ENCODE measurements around the gene PAK5. TPM values are rescaled to one million over a fixed set of nuclear protein-coding genes. Genes with fewer than 3 reads are reported as not detected.

PAK5 gene
- total RNA-seq, 1 experiment from 2014 or later = not detected

DNA sequence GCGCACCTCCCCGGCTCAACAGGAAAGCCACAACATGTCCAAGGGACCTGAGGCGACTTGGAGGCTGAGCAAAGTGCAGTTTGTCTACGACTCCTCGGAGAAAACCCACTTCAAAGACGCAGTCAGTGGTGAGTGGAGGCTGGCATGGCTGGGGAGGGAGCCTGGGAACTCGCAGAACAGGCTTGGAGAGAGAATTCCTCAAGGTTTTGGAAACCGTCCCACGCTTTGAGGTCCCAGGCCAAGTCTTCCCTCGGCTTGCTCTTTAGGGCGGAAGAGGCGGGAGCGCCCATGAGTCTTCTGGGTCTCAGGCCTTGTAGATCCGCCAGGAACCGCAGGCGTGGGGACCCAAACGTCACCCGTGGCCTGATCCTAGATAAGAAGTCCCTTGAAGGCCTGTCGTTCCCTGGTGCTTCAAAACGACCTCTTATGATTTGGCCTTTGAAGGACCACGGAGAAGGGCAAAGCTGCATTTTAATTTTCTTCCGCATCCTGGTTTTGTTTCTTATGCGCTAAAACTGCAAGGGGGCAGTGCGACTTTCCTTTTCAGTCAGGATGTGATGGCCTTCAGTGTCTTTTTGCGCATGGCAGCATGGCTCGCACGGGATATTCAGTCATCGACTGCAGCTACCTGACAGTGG, 322.5 kb downstream of the PAK5 start:
- no peak overlapping the region for H2AFZ ChIP-seq (ENCODE audit: low read length)
- H3K9me2 ChIP-seq (replicated peaks; ENCODE audit: insufficient read depth, low read length) = no peaks in the 10 kb centered on the region
- no peak overlapping the region for H3K27ac ChIP-seq (ENCODE audit: low read length)
- H3K4me1 ChIP-seq (ENCODE audit: low read length) = no peaks in the 10 kb centered on the region
- H3K4me2 ChIP-seq (ENCODE audit: low read depth, low read length, poor library complexity, severe bottlenecking) = no peak overlapping the region
- no peaks in the 10 kb centered on the region for H3K79me2 ChIP-seq (ENCODE audit: low read length)
- no peaks in the 10 kb centered on the region for H3K27me3 ChIP-seq (ENCODE audit: low read length)
- no peaks in the 10 kb centered on the region for H3K9me3 ChIP-seq (ENCODE audit: low read length)
- no peak for DNase-seq
- H3K4me3 ChIP-seq (ENCODE audit: low read length) = no peak overlapping the region
- H3K36me3 ChIP-seq (ENCODE audit: insufficient read depth, low read length) = no peaks in the 10 kb centered on the region
- H3K9ac ChIP-seq (ENCODE audit: low read length) = no peak overlapping the region
- no peaks in the 10 kb centered on the region for H4K20me1 ChIP-seq (ENCODE audit: insufficient read depth, low read depth, low read length)

DNA sequence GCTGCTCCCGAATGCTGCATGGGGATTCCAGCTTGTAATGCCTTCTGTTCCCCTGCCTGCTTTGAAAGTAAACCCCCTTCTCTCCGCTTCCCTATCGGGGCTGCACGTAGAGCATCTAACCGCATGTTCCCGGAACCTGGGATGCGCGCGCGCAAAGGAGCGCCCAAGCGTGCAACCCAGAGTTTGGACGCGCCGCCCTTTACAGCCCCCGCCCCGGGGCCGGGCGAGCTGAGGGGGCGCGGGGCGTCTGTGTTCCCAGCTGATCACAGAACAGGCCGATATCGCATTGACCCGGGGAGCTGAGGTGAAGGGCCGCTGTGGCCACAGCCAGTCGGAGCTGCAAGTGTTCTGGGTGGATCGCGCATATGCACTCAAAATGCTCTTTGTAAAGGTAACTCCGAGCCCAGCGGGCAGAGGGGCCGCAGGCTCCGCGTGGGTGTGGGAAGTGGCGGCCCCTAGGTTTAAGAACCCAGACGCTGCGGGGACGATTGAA, 323.1 kb downstream of the PAK5 start:
- Histone ChIP-seq H3K9me3 (ENCODE audit: low read length) (no peaks in the 10 kb centered on the region), H3K4me2 (ENCODE audit: low read depth, low read length, poor library complexity, severe bottlenecking) (no peak overlapping the region), H3K4me3 (ENCODE audit: low read length) (no peak overlapping the region), H2AFZ (ENCODE audit: low read length) (no peak overlapping the region), H3K4me1 (ENCODE audit: low read length) (no peaks in the 10 kb centered on the region), H4K20me1 (ENCODE audit: insufficient read depth, low read depth, low read length) (no peaks in the 10 kb centered on the region), H3K9ac (ENCODE audit: low read length) (no peak overlapping the region), H3K79me2 (ENCODE audit: low read length) (no peaks in the 10 kb centered on the region), H3K27ac (ENCODE audit: low read length) (no peak overlapping the region), H3K27me3 (ENCODE audit: low read length) (no peaks in the 10 kb centered on the region), H3K9me2 (replicated peaks; ENCODE audit: insufficient read depth, low read length) (no peaks in the 10 kb centered on the region), H3K36me3 (ENCODE audit: insufficient read depth, low read length) (no peaks in the 10 kb centered on the region)
- DNase-seq = no peak

DNA sequence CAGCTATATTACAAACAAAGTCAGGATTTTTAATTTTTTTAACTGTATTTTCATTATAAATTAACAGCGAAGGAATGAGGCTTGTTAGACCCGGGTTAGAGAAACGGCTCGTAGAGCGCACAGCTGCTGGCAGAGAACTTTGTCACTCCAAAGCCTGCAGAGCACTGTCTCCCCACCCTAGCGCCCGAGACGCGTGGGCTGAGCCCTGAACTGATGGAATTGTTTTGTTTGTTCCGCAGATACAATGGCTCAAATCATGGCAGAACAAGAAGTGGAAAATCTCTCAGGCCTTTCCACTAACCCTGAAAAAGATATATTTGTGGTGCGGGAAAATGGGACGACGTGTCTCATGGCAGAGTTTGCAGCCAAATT, 323.7 kb downstream of the PAK5 start:
- H3K27ac ChIP-seq (ENCODE audit: low read length) = no peak overlapping the region
- no peak overlapping the region for H3K9ac ChIP-seq (ENCODE audit: low read length)
- no peaks in the 10 kb centered on the region for H4K20me1 ChIP-seq (ENCODE audit: insufficient read depth, low read depth, low read length)
- no peaks in the 10 kb centered on the region for H3K79me2 ChIP-seq (ENCODE audit: low read length)
- H3K4me3 ChIP-seq (ENCODE audit: low read length) = no peak overlapping the region
- no peak overlapping the region for H2AFZ ChIP-seq (ENCODE audit: low read length)
- no peaks in the 10 kb centered on the region for H3K9me2 ChIP-seq (replicated peaks; ENCODE audit: insufficient read depth, low read length)
- H3K4me1 ChIP-seq (ENCODE audit: low read length) = no peaks in the 10 kb centered on the region
- DNase-seq = no peak
- H3K27me3 ChIP-seq (ENCODE audit: low read length) = no peaks in the 10 kb centered on the region
- H3K36me3 ChIP-seq (ENCODE audit: insufficient read depth, low read length) = no peaks in the 10 kb centered on the region
- no peak overlapping the region for H3K4me2 ChIP-seq (ENCODE audit: low read depth, low read length, poor library complexity, severe bottlenecking)
- no peaks in the 10 kb centered on the region for H3K9me3 ChIP-seq (ENCODE audit: low read length)

DNA sequence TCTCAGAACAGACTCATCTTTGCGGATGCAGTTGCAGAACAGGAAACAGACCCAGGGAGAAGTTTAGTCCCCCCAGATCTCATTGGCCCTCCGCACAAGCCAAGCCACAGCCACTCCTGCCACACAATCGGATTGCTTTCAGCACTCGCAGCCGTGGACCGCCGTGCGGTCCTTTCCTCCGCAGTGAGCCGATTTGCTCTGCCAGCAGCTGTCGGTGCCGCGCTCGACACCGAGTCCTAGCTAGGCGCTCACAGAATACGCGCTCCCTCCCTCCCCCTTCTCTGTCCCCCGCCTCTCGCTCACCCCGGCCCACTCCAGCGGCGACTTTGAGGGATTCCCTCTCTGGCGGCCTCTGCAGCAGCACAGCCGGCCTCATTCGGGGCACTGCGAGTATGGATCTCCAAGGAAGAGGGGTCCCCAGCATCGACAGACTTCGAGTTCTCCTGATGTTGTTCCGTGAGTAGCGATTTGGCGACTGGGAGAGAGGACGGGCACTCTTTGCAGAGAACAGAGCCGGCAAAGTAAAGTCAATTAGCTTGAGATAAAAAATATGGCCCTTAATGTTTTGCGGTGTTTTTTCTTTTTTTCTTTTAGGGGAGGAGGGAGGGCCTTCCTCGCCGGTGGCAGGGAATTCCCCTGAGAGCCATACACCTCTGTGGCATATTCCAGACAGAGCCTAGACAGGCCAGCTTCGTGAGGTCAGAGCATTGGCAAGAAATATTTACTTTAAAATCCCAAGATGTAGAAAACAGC, 324.2 kb downstream of the PAK5 start, which contains the start of gene LAMP5:
Gene LAMP5 (plus strand): TSS at position 130 of the 753 bp plus-strand sequence. CDS start 263 bp downstream, at position 393.
- Histone ChIP-seq H3K4me2 (ENCODE audit: low read depth, low read length, poor library complexity, severe bottlenecking) (no peak within 1 kb of the TSS), H2AFZ (ENCODE audit: low read length) (no peak within 1 kb of the TSS), H3K9me2 (replicated peaks; ENCODE audit: insufficient read depth, low read length) (no peaks in the 10 kb centered on the region), H3K9ac (ENCODE audit: low read length) (no peak within 1 kb of the TSS), H3K79me2 (ENCODE audit: low read length) (no peaks in the 10 kb centered on the region), H3K4me3 (ENCODE audit: low read length) (no peak within 1 kb of the TSS), H3K27me3 (ENCODE audit: low read length) (no peaks in the 10 kb centered on the region), H4K20me1 (ENCODE audit: insufficient read depth, low read depth, low read length) (no peaks in the 10 kb centered on the region), H3K9me3 (ENCODE audit: low read length) (no peaks in the 10 kb centered on the region), H3K4me1 (ENCODE audit: low read length) (no peaks in the 10 kb centered on the region), H3K27ac (ENCODE audit: low read length) (no peak within 1 kb of the TSS), H3K36me3 (ENCODE audit: insufficient read depth, low read length) (no peaks in the 10 kb centered on the region)
- no peak for DNase-seq

DNA sequence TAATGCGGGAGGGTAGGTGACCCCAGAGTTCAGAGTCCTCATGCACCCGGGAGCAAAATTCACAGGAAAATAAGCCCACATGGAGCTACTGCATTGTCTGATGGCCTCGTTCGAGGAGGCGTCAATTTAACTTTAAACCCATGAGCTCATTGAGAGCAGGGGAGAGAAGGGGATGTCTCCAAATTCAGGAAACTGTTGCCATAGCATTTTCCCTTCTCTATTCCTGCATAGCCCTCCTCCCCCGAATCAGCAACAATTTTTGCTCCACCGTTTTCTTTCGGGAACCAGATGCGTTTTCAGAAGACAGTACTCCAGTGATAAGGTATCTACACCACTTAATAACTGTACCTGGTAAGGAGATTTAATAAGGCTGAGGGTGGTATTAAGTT, 324.8 kb downstream of the PAK5 start:
- no peak overlapping the region for H3K4me3 ChIP-seq (ENCODE audit: low read length)
- H3K79me2 ChIP-seq (ENCODE audit: low read length) = no peaks in the 10 kb centered on the region
- no peaks in the 10 kb centered on the region for H3K36me3 ChIP-seq (ENCODE audit: insufficient read depth, low read length)
- no peaks in the 10 kb centered on the region for H3K9me2 ChIP-seq (replicated peaks; ENCODE audit: insufficient read depth, low read length)
- no peak overlapping the region for H3K27ac ChIP-seq (ENCODE audit: low read length)
- no peaks in the 10 kb centered on the region for H3K9me3 ChIP-seq (ENCODE audit: low read length)
- no peaks in the 10 kb centered on the region for H3K27me3 ChIP-seq (ENCODE audit: low read length)
- H3K9ac ChIP-seq (ENCODE audit: low read length) = no peak overlapping the region
- H3K4me1 ChIP-seq (ENCODE audit: low read length) = no peaks in the 10 kb centered on the region
- no peak overlapping the region for H2AFZ ChIP-seq (ENCODE audit: low read length)
- H3K4me2 ChIP-seq (ENCODE audit: low read depth, low read length, poor library complexity, severe bottlenecking) = no peak overlapping the region
- H4K20me1 ChIP-seq (ENCODE audit: insufficient read depth, low read depth, low read length) = no peaks in the 10 kb centered on the region
- no peak for DNase-seq

DNA sequence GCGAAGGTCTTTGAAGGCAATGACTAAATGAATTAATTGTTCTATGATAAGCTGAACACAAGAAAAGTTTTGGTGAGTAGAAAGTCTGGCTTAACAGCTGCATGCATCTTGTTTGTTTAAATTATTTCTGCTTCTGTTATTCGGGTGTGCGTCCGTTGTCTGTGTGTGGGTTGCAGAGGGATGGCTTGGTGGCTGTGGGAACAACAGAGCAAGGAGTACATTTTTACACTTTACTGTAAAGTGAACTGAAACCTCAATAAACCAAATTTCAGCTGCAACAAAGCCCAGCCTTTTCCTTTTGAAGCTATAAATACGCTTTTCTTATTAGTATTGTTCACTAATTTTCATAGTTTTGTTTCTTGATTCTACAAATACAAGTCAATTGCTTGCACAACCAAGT, 328.0 kb downstream of the PAK5 start:
- Histone ChIP-seq H3K4me2 (ENCODE audit: low read depth, low read length, poor library complexity, severe bottlenecking) (no peak overlapping the region), H3K9me2 (replicated peaks; ENCODE audit: insufficient read depth, low read length) (no peaks in the 10 kb centered on the region), H3K79me2 (ENCODE audit: low read length) (no peaks in the 10 kb centered on the region), H3K9ac (ENCODE audit: low read length) (no peak overlapping the region), H4K20me1 (ENCODE audit: insufficient read depth, low read depth, low read length) (no peaks in the 10 kb centered on the region), H3K27me3 (ENCODE audit: low read length) (no peaks in the 10 kb centered on the region), H3K4me3 (ENCODE audit: low read length) (no peak overlapping the region), H2AFZ (ENCODE audit: low read length) (no peak overlapping the region), H3K27ac (ENCODE audit: low read length) (no peak overlapping the region), H3K9me3 (ENCODE audit: low read length) (no peaks in the 10 kb centered on the region), H3K36me3 (ENCODE audit: insufficient read depth, low read length) (no peaks in the 10 kb centered on the region), H3K4me1 (ENCODE audit: low read length) (no peaks in the 10 kb centered on the region)
- no peak for DNase-seq

DNA sequence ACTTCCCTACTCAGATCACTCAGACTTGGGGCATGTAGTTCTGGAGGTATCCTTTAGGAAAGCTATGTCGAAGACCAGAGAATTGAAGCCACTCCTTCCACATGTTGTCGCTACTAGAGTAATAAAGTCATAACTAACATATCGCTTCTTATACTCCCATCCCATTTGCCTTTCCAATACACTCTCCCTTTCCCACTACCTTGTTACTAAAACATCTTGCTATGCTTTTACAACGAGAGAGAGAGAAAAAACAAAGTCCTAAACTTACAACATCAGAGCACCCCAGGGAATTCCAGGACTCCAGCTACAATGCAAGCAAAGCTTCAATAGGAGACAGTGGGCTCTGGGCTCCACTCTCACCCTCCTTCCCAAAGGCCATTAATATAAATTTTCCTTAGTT, 329.6 kb downstream of the PAK5 start:
- no peaks in the 10 kb centered on the region for H3K79me2 ChIP-seq (ENCODE audit: low read length)
- DNase-seq = no peak
- H3K27ac ChIP-seq (ENCODE audit: low read length) = no peak overlapping the region
- H2AFZ ChIP-seq (ENCODE audit: low read length) = no peak overlapping the region
- H3K4me3 ChIP-seq (ENCODE audit: low read length) = no peak overlapping the region
- H3K36me3 ChIP-seq (ENCODE audit: insufficient read depth, low read length) = no peaks in the 10 kb centered on the region
- no peaks in the 10 kb centered on the region for H3K9me2 ChIP-seq (replicated peaks; ENCODE audit: insufficient read depth, low read length)
- no peaks in the 10 kb centered on the region for H3K27me3 ChIP-seq (ENCODE audit: low read length)
- no peaks in the 10 kb centered on the region for H3K4me1 ChIP-seq (ENCODE audit: low read length)
- no peak overlapping the region for H3K4me2 ChIP-seq (ENCODE audit: low read depth, low read length, poor library complexity, severe bottlenecking)
- H3K9ac ChIP-seq (ENCODE audit: low read length) = no peak overlapping the region
- H4K20me1 ChIP-seq (ENCODE audit: insufficient read depth, low read depth, low read length) = no peaks in the 10 kb centered on the region
- H3K9me3 ChIP-seq (ENCODE audit: low read length) = no peaks in the 10 kb centered on the region

DNA sequence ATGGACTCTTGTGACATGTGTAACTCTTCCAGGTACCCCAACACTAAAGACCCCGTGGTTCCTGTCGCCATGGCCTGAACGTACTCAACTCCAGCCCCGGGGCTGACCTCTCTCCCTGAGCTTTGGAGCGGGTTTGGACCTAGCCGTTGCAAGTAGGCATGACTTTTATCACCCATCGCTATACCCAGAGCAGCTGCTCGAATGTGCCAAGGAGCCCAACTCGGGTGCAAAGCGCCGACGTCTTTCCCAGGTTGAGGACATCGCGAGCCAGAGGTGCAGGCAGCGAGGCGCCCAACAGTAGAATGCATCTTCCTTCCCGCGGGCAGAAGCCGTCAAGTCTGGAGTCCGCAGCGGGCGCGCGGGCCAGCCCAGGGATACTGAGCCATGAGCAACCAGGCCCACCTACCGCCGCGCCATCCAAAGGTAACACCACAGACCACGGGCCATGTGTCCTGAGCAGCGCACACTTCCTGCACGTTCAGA, 330.1 kb downstream of the PAK5 start:
- no peaks in the 10 kb centered on the region for H3K4me1 ChIP-seq (ENCODE audit: low read length)

More for the DNA sequence above, 330.1 kb downstream of the PAK5 start:
- H3K9me3 ChIP-seq (ENCODE audit: low read length) = no peaks in the 10 kb centered on the region
- no peaks in the 10 kb centered on the region for H3K9me2 ChIP-seq (replicated peaks; ENCODE audit: insufficient read depth, low read length)
- no peaks in the 10 kb centered on the region for H3K27me3 ChIP-seq (ENCODE audit: low read length)
- no peaks in the 10 kb centered on the region for H4K20me1 ChIP-seq (ENCODE audit: insufficient read depth, low read depth, low read length)
- H3K79me2 ChIP-seq (ENCODE audit: low read length) = no peaks in the 10 kb centered on the region
- H3K36me3 ChIP-seq (ENCODE audit: insufficient read depth, low read length) = no peaks in the 10 kb centered on the region
- DNase-seq = no peak
- no peak overlapping the region for H3K27ac ChIP-seq (ENCODE audit: low read length)
- H2AFZ ChIP-seq (ENCODE audit: low read length) = no peak overlapping the region
- no peak overlapping the region for H3K9ac ChIP-seq (ENCODE audit: low read length)
- H3K4me2 ChIP-seq (ENCODE audit: low read depth, low read length, poor library complexity, severe bottlenecking) = no peak overlapping the region
- no peak overlapping the region for H3K4me3 ChIP-seq (ENCODE audit: low read length)
